Gastrocnemius medialis (tissue), 4 donors: Measurements from ENCODE around the gene MAPKAP1.

Source experiments
- POLR2A ChIP-seq, 2 donors: fragments of 450-650 bp; IDR thresholded peaks; one replicate each; pipeline ENCODE4 v1.6.1; 2017; ENCODE audit warnings: antibody characterized with exemption in 2 of 2, mild to moderate bottlenecking in 2 of 2, moderate library complexity in 2 of 2
- TF ChIP-seq, protein P1 (sequence below), 5 experiments: fragments of 450-650 bp in 3 of 5; fragments of 200-600 bp in 2 of 5; sonication (generic) in 2 of 5; IDR thresholded peaks in 4 of 5; conservative IDR thresholded peaks in 1 of 5; 1 replicate in 4 of 5; 2 replicates in 1 of 5; pipeline ENCODE4 v1.5.1; 2016 to 2019; ENCODE audit warnings: antibody characterized with exemption in 5 of 5, mild to moderate bottlenecking in 3 of 5, moderate library complexity in 3 of 5

DNA sequence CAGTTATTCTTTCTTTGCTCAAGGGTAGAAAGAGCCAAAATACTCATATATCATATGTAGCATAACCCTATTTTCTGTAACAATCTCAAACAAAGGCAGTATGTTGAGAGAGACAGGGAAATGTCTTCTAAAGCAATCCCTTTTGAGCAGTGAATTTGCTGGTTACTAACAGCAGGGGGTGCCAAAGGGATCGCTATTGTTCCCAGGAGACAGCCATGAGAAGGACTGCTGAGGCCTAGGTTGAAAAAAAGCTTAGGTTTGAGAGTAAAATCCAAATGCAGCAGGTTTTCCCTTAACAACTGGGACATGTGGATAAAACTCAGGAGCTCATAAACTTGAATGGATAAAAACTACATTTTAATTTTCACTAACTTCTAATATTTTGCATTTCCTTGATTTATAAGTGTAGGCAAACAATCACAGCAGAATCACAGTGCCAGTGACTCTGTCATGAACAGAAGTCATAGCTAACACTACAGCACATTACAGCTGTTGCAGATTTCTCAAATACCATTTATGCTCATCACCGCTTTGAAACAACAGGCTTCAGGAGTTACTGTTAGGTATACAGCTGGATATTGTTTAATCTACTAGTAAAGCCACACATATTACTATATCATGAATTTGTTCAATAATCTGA is 148.4 kb downstream of the MAPKAP1 start:
- TF ChIP-seq POLR2A (IDR thresholded peaks at IDR 0.05), result no peak
- TF ChIP-seq, protein P1, sequence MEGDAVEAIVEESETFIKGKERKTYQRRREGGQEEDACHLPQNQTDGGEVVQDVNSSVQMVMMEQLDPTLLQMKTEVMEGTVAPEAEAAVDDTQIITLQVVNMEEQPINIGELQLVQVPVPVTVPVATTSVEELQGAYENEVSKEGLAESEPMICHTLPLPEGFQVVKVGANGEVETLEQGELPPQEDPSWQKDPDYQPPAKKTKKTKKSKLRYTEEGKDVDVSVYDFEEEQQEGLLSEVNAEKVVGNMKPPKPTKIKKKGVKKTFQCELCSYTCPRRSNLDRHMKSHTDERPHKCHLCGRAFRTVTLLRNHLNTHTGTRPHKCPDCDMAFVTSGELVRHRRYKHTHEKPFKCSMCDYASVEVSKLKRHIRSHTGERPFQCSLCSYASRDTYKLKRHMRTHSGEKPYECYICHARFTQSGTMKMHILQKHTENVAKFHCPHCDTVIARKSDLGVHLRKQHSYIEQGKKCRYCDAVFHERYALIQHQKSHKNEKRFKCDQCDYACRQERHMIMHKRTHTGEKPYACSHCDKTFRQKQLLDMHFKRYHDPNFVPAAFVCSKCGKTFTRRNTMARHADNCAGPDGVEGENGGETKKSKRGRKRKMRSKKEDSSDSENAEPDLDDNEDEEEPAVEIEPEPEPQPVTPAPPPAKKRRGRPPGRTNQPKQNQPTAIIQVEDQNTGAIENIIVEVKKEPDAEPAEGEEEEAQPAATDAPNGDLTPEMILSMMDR (IDR thresholded peaks at IDR 0.05 in 4 of 5, conservative IDR thresholded peaks at IDR 0.05 in 1 of 5), result peak; percentile 50 to 72 (median 60)
